MM.1S (cell line): ENCODE results near the gene TKTL1.

Experiments used
- CTCF ChIP-seq: fragments of 300-600 bp; sonication (generic); IDR thresholded peaks from 2 replicates; pipeline ENCODE4 v1.5.1; 2016; ENCODE audit warnings: antibody characterized with exemption, low read length, mixed read lengths
- EZH2 ChIP-seq: fragments of 300-600 bp; sonication (generic); optimal IDR thresholded peaks from 2 replicates; pipeline ENCODE3; 2017; ENCODE audit warnings: low read depth, mild to moderate bottlenecking, antibody characterized with exemption, low read length, mixed read lengths
- EZH2phosphoT487 ChIP-seq: fragments of 300-600 bp; sonication (generic); IDR thresholded peaks from 2 replicates; pipeline ENCODE4 v1.6.1; 2018; ENCODE audit warnings: antibody characterized with exemption, low read length

DNA sequence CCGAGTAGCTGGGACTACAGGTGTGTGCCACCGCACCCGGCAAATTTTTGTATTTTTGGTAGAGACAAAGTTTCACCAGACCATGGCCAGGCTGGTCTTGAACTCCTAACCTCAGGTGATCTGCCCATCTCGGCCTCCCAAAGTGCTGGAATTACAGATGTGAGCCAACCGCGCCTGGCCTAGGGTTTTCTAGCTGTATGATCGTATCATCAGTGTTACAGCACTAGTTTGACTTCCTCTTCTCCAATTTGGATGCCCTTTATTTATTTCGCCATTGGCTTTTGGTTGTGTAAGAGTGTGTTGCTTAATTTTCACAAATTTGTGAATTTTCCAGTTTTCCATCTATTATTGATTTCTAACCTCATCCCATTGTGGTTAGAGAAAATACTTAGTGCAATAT, 5.2 kb downstream of the TKTL1 start:
- TF ChIP-seq EZH2: no peak
- TF ChIP-seq CTCF: no peak
- no peak for TF ChIP-seq EZH2phosphoT487
